ENCODE measurements around the gene PCSK4.

Gene PCSK4

GRCh38 chr19:1469255-1470054 is 20.7 kb downstream of the PCSK4 start:
- DNase-seq, result no peak

DNA sequence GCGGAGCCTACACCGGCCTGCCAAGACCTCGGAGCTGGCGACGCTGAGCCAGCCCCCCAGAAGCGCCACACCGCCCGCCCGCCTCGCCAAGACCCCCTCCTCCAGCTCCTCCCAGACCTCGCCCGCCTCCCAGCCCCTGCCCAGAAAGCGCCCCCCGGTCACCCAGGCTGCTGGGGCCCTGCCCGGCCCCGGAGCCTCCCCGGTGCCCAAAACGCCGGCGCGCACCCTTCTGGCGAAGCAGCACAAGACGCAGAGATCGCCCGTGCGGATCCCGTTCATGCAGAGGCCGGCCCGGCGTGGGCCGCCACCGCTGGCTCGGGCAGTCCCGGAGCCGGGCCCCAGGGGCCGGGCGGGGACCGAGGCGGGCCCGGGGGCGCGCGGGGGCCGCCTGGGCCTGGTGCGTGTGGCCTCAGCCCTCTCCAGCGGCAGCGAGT is 21.3 kb downstream of the PCSK4 start:
- no peak for DNase-seq

GRCh38 chr19:1468274-1468820 is 21.8 kb downstream of the PCSK4 start:
- no peak for DNase-seq

GRCh38 chr19:1467490-1468273 is 22.5 kb downstream of the PCSK4 start:
- DNase-seq, result no peak

DNA sequence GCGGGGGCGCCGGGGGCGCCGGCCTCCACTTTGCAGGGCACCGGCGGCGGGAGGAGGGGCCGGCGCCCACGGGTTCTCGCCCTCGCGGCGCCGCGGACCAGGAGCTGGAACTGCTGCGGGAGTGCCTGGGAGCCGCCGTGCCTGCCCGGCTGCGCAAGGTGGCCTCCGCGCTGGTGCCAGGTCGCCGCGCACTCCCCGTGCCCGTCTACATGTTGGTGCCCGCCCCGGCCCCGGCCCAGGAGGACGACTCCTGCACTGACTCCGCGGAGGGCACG is 23.0 kb downstream of the PCSK4 start:
- DNase-seq, result no peak

DNA sequence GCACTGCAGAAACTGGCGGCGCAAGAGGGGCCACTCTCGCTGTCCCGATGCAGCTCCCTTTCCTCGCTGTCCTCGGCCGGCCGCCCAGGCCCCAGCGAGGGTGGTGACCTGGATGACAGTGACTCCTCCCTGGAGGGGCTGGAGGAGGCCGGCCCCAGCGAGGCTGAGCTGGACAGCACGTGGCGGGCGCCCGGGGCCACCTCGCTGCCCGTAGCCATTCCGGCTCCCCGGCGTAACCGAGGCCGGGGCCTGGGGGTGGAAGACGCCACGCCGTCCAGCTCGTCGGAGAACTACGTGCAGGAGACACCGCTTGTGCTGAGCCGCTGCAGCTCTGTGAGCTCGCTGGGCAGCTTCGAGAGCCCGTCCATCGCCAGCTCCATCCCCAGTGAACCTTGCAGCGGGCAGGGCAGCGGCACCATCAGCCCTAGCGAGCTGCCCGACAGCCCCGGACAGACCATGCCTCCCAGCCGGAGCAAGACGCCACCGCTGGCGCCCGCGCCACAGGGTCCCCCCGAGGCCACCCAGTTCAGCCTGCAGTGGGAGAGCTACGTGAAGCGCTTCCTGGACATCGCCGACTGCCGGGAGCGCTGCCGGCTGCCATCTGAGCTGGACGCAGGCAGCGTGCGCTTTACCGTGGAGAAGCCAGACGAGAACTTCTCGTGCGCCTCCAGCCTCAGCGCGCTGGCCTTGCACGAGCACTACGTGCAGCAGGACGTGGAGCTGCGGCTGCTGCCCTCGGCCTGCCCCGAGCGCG is 23.5 kb downstream of the PCSK4 start:
- DNase-seq, result no peak

DNA sequence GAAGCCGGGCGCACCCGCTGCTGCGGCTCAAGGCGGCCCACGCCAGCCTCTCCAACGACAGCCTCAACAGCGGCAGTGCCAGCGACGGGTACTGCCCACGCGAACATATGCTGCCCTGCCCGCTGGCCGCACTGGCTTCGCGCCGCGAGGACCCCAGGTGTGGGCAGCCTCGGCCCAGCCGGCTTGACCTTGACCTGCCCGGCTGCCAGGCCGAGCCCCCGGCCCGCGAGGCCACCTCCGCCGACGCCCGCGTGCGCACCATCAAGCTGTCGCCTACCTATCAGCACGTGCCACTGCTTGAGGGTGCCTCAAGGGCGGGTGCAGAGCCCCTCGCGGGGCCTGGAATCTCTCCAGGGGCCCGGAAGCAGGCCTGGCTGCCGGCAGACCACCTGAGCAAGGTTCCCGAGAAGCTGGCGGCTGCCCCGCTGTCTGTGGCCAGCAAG is 24.1 kb downstream of the PCSK4 start:
- no peak for DNase-seq

- no peak for DNase-seq
Measured at GRCh38 chr19:1465191-1466016, 24.7 kb downstream of the PCSK4 start.

- no peak for DNase-seq
Measured at GRCh38 chr19:1461862-1462261, 28.3 kb downstream of the PCSK4 start.

DNA sequence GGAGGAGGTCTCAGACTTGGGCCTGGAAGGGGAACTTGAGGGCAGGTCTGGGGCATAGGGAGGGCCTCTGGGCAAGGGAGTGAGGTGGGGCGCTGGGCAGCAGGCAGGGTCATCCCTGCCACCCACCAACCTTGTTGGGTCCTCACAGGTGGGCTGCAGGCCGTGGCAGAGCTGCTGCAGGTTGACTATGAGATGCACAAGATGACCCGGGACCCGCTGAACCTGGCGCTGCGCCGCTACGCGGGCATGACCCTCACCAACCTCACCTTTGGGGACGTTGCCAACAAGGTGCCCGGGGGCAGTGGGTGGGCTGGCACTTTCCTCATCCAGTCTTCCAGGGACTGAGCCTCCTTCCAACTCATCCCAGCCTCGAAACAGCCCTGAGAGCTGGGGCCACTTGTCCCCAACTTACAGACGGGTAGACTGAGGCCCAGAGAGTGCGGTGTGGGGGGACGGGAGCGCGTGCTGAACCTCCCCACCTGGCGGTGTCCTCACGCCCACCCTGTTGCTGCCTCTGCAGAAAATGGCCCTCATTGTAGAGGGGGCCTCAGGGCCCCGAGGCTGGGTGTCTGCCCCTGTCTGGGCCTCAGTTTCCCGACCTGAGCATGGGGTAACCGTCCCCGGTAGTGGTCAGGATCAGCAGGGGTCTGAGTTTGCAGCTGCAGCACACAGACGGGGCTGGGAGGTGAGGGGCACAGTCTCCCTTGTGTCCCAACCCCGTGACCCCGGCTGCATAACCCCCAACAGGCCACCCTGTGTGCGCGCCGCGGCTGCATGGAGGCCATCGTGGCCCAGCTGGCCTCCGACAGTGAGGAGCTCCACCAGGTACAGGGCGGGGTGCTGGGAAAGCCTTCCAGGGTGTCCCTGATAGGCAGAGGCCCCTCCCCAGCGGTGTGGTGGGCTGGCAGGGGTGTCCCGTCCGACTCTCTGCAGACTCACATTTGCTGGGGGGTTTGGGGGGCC is 29.8 kb downstream of the PCSK4 start:
- DNase-seq, result no peak

GRCh38 chr19:1459479-1459878 is 30.7 kb downstream of the PCSK4 start:
- DNase-seq, result no peak

GRCh38 chr19:1457892-1458291 is 32.3 kb downstream of the PCSK4 start:
- DNase-seq, result no peak

DNA sequence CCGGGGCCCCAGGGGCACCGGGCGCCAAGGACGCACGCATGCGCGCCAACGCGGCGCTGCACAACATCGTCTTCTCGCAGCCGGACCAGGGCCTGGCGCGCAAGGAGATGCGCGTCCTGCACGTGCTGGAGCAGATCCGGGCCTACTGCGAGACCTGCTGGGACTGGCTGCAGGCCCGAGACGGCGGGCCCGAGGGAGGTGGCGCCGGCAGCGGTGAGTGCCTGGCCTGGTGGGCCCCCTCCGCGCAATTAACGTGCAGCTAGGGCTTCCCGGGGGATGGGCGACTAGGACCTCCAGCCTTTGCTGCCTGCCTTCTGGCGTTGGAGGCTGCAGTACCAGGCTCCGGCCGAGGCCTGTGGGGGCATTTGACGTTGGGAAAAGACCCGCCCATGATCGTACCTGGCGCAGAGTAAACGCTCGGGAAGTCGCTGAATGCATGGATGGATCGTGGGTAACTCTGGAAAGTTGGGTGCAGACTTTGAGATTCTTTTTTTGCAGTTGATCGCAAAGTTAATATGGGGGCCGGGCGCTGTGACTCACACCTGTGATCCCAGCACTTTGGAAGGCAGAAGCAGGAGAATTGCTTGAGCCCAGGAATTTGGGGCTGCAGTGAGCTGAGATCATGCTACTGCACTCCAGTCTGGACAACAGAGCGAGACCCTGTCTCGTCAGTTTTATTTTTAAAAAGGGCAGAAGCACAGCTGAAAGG is 33.0 kb downstream of the PCSK4 start:
- no peak for DNase-seq

DNA sequence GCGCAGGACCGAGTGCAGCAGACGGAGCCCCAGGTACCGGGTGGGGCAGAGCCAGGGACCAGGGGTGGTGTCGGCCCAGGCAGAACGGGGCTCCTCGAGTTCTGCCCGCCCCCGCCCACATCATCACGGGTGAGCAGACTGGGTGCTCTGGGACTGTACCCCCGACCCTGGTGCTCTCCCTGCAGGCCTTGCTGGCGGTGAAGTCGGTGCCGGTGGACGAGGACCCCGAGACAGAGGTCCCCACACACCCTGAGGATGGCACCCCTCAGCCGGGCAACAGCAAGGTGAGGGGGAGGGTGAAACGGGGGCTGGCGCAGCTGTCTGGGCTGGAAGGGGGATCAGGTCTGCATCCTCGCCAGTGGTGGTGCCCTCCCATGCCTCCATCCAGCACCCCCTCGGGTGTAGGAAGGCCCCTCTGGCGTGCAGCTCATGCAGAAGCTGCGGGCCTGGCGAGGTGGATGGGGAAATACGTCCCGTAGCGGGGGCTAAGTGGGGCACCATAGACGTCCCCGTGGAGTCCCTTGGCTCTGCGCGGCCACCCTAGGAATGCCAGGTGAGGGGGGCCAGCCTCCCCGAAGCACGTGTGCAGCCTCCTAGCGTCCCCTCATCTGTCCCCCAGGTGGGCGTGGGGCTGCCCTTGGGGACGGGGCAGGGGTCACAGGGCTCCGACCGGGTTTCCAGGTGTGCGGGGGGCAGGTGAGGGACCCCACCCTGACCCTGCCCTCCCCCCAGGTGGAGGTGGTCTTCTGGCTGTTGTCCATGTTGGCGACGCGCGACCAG is 33.8 kb downstream of the PCSK4 start:
- no peak for DNase-seq

- DNase-seq, result no peak
Measured at GRCh38 chr19:1455336-1456120, 34.6 kb downstream of the PCSK4 start.

DNA sequence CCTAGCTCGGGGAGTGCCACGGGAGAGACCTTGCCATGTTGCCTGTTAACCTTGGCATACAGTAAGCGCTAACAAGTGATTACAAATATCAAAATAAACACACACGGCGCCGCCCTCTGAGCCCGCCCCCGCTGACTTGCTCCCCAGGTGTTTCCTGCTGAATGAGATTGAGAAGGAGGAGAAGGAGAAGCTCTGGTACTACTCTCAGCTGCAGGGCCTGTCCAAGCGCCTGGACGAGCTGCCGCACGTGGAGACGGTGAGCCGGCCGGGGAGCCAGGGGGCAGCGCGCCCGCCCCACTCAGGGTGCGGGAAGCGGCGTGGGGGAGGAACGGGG is 35.2 kb downstream of the PCSK4 start:
- no peak for DNase-seq

DNA sequence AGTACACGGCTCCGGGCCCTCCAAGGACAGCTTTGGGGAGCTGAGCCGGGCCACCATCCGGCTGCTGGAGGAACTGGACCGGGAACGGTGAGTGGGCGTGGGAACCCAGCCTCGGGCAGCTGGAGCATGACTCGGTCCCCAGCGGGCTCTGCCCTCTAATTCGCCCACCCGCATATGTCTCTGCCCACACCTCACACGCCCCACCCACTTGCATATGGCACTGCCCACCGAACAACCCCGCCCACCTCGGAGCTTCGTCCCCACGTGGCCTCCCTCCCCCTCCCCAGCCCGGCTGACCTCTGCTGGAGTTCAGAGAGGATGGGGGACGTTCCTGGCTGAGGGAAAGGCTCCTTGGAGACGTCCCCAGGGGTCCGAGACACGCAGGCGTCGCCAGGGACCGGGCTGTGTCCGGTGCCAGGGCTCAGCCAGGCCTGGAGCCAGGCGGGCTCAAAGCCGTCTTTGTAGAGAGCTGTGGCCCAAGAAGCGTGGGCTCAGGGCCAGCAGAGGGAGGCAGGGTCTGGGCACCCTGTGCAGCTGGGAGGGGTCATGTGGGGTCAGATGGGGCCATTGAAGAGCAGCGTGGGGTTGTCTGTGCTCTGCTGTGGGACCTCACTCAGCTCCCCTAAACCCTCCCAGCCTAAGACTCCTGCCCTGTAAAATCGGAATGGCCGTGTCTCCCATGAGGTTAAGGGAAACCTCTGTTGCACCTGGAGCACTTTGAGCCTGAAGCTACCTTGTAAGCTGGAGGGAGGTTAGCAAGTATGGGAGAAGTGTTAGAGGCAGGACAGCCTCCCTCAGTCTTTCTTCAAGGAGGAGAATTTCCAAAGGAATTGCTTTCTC is 36.4 kb downstream of the PCSK4 start:
- no peak for DNase-seq
